IMR-90 (cell line): Measurements from ENCODE around the gene LMBR1L. TPM values are rescaled to one million over a fixed set of nuclear protein-coding genes. Genes with fewer than 3 reads are reported as not detected.
A peak's percentile ranks its signal among the peaks of the same experiment; 100 is the strongest.

Experiments
- ATAC-seq: fragments of 200-7000 bp; cut with Tn5 transposase; 2 replicates; pipeline ENCODE4 v1.9.1; 2020; ENCODE audit warnings: low read depth, mild to moderate bottlenecking, moderate library complexity
- BruUV-seq: library from RNA; stranded (reverse); fragments of 400-500 nt; replicated peaks from 2 replicates; lab custom pipeline; 2021; lab: Mats Ljungman, UMichigan
- CTCF ChIA-PET: fragments of 300-600 bp; formaldehyde crosslinking; extraction: SDS; loops from one replicate; lab custom pipeline; 2021; ENCODE audit warnings: antibody characterized with exemption; lab: Yijun Ruan, JAX
- POLR2A ChIA-PET: fragments of 300-600 bp; sonication (Branson Sonifier 250); formaldehyde crosslinking; loops from one replicate; lab custom pipeline; 2022; ENCODE audit warnings: antibody characterized with exemption; ENCODE audit not compliant: unreplicated experiment; lab: Charles Lee
- DNase-seq: peaks from one replicate; pipeline ENCODE4 v3.0.0; 2013
- H2AFZ ChIP-seq: replicated peaks from 2 replicates; pipeline ENCODE3; 2013; ENCODE audit warnings: low read length, mild to moderate bottlenecking; ENCODE audit not compliant: poor library complexity
- H2AK5ac ChIP-seq: 2 replicates; pipeline ENCODE4 v1.6.1; 2013; ENCODE audit warnings: low read depth, low read length, inconsistent platforms
- H2AK9ac ChIP-seq: replicated peaks from 2 replicates; pipeline ENCODE3; 2013; ENCODE audit warnings: mild to moderate bottlenecking, low read depth, low read length, moderate library complexity; ENCODE audit not compliant: poor library complexity
- H2BK120ac ChIP-seq: 2 replicates; pipeline ENCODE4 v1.6.1; 2013; ENCODE audit warnings: low read depth, low read length, inconsistent platforms
- H2BK15ac ChIP-seq: 3 replicates; pipeline ENCODE4 v1.6.1; 2013; ENCODE audit warnings: low read depth, low read length, inconsistent platforms
- H2BK20ac ChIP-seq: 2 replicates; pipeline ENCODE4 v1.6.1; 2013; ENCODE audit warnings: low read depth, mild to moderate bottlenecking, inconsistent platforms, low read length, moderate library complexity
- H2BK5ac ChIP-seq: 2 replicates; pipeline ENCODE4 v1.6.1; 2013; ENCODE audit warnings: mild to moderate bottlenecking, low read depth, low read length, inconsistent platforms; ENCODE audit not compliant: poor library complexity, severe bottlenecking
- H3K14ac ChIP-seq: replicated peaks from 2 replicates; pipeline ENCODE4 v1.6.1; 2013; ENCODE audit warnings: low read depth, low read length, inconsistent platforms
- H3K18ac ChIP-seq: 2 replicates; pipeline ENCODE4 v1.6.1; 2013; ENCODE audit warnings: low read depth, low read length, control low read depth
- H3K23ac ChIP-seq: 2 replicates; pipeline ENCODE4 v1.6.1; 2013; ENCODE audit warnings: low read depth, low read length, inconsistent platforms
- H3K27ac ChIP-seq: 2 replicates; pipeline ENCODE4 v1.5.1; 2013; ENCODE audit warnings: mild to moderate bottlenecking, control low read depth, low read length; ENCODE audit not compliant: insufficient read depth
- H3K27me3 ChIP-seq: 2 replicates; pipeline ENCODE4 v1.6.1; 2013; ENCODE audit warnings: low read length; ENCODE audit not compliant: control insufficient read depth, insufficient read depth
- H3K36me3 ChIP-seq: 2 replicates; pipeline ENCODE4 v1.6.1; 2013; ENCODE audit warnings: low read length, mixed read lengths; ENCODE audit not compliant: control insufficient read depth, insufficient read depth
- H3K4ac ChIP-seq: 2 replicates; pipeline ENCODE4 v1.6.1; 2013; ENCODE audit warnings: low read depth, low read length, inconsistent platforms
- H3K4me1 ChIP-seq: 2 replicates; pipeline ENCODE4 v1.6.1; 2013; ENCODE audit warnings: low read length, mixed read lengths; ENCODE audit not compliant: control insufficient read depth, insufficient read depth
- H3K4me2 ChIP-seq: 2 replicates; pipeline ENCODE4 v1.6.1; 2013; ENCODE audit warnings: low read depth, mild to moderate bottlenecking, control low read depth, low read length, moderate library complexity
- H3K4me3 ChIP-seq: 2 replicates; pipeline ENCODE4 v1.5.1; 2013; ENCODE audit warnings: low read depth, mild to moderate bottlenecking, control low read depth, low read length, moderate library complexity; ENCODE audit not compliant: insufficient read depth
- H3K56ac ChIP-seq: 2 replicates; pipeline ENCODE4 v1.6.1; 2013; ENCODE audit warnings: low read length, inconsistent platforms; ENCODE audit not compliant: insufficient read depth; ENCODE audit errors: extremely low read depth
- H3K79me1 ChIP-seq, 2 experiments: 2 replicates each; pipeline ENCODE4 v1.6.1; 2013; ENCODE audit warnings: low read length in 2 of 2, inconsistent platforms in 1 of 2, low read depth in 1 of 2
- H3K9ac ChIP-seq: 2 replicates; pipeline ENCODE4 v1.6.1; 2013; ENCODE audit warnings: low read depth, low read length, control low read depth
- H3K9me1 ChIP-seq: 2 replicates; pipeline ENCODE4 v1.6.1; 2013; ENCODE audit warnings: low read length, inconsistent platforms; ENCODE audit not compliant: insufficient read depth
- H3K9me3 ChIP-seq: 2 replicates; pipeline ENCODE4 v1.6.1; 2013; ENCODE audit warnings: low read length; ENCODE audit not compliant: control insufficient read depth, insufficient read depth
- H4K20me1 ChIP-seq: 2 replicates; pipeline ENCODE4 v1.6.1; 2013; ENCODE audit warnings: low read length, inconsistent platforms; ENCODE audit not compliant: insufficient read depth
- H4K5ac ChIP-seq: 2 replicates; pipeline ENCODE4 v1.6.1; 2013; ENCODE audit warnings: mild to moderate bottlenecking, low read depth, low read length, control low read depth
- H4K8ac ChIP-seq, 2 experiments: 2 replicates each; pipeline ENCODE4 v1.6.1; 2013; ENCODE audit warnings: low read depth in 2 of 2, low read length in 2 of 2, control low read depth in 1 of 2, inconsistent platforms in 1 of 2
- H4K91ac ChIP-seq: 2 replicates; pipeline ENCODE4 v1.6.1; 2013; ENCODE audit warnings: low read depth, low read length, inconsistent platforms; ENCODE audit not compliant: insufficient read depth
- CEBPB ChIP-seq: IDR thresholded peaks from 2 replicates; pipeline ENCODE4 v1.6.1; 2012; ENCODE audit warnings: low read depth, low read length, improper control_type of control experiment
- MAFK ChIP-seq: IDR thresholded peaks from 2 replicates; pipeline ENCODE4 v1.6.1; 2012; ENCODE audit warnings: low read depth, low read length, improper control_type of control experiment
- MAZ ChIP-seq: IDR thresholded peaks from 2 replicates; pipeline ENCODE4 v1.6.1; 2012; ENCODE audit warnings: low read depth, mild to moderate bottlenecking, low read length, improper control_type of control experiment, moderate library complexity, borderline replicate concordance
- MXI1 ChIP-seq: IDR thresholded peaks from 2 replicates; pipeline ENCODE4 v1.6.1; 2012; ENCODE audit warnings: low read depth, mild to moderate bottlenecking, low read length, moderate library complexity, borderline replicate concordance
- RAD21 ChIP-seq: IDR thresholded peaks from 2 replicates; pipeline ENCODE4 v1.6.1; 2012; ENCODE audit warnings: low read length, improper control_type of control experiment
- RCOR1 ChIP-seq: IDR thresholded peaks from 2 replicates; pipeline ENCODE4 v1.6.1; 2012; ENCODE audit warnings: mild to moderate bottlenecking, low read length, improper control_type of control experiment; ENCODE audit not compliant: insufficient replicate concordance
- RFX5 ChIP-seq: IDR thresholded peaks from 2 replicates; pipeline ENCODE4 v1.8.0; 2012; ENCODE audit warnings: low read depth, mild to moderate bottlenecking, low read length, moderate library complexity
- SMC3 ChIP-seq: fragments of 150-350 bp; IDR thresholded peaks from 2 replicates; pipeline ENCODE4 v1.6.1; 2016; ENCODE audit warnings: low read depth, mild to moderate bottlenecking, antibody characterized with exemption, low read length, moderate library complexity
- WGBS, 2 experiments: methylation state at CpG; one replicate each; pipeline versions ENCODE4 v1.1.5 to v1.1.7; 2013; ENCODE audit warnings: missing lambda C conversion rate in 2 of 2; ENCODE audit not compliant: insufficient read length in 1 of 2; ENCODE audit errors: extremely low coverage in 2 of 2; 5-methylcytosine and 5-hydroxymethylcytosine counted together
- dilution Hi-C: fragments of 300-500 bp; cut with HindIII; formaldehyde crosslinking; loops from one replicate; pipeline ENCODE4 v1.14.3; 2018; ENCODE audit warnings: low sequenced_read_pairs; ENCODE audit not compliant: unreplicated experiment
- in situ Hi-C: fragments of 300-500 bp; cut with MboI; formaldehyde crosslinking; loops from 3 replicates; pipeline ENCODE4 v1.14.3; 2019; ENCODE audit warnings: low sequenced_read_pairs, inconsistent platforms, mixed read lengths
- intact Hi-C: fragments of 100-400 bp; cut with micrococcal nuclease; formaldehyde crosslinking; loops from 2 replicates; pipeline ENCODE4 v1.10.0; 2022
- polyA plus RNA-seq, 3 experiments: library from polyadenylated mRNA; depleted of rRNA; stranded (reverse); fragments of >200 nt; gene quantifications; 2 replicates each; pipeline ENCODE4 v1.2.3, GENCODE V29; 2012; ENCODE audit warnings: low replicate concordance in 1 of 3
- total RNA-seq: library from RNA; depleted of rRNA; stranded (reverse); fragments of >200 nt; gene quantifications from 2 replicates; pipeline ENCODE4 v1.2.3, GENCODE V29; 2012
- TF ChIP-seq, protein P1 (sequence below): fragments of 150-350 bp; IDR thresholded peaks from 2 replicates; pipeline ENCODE4 v1.6.1; 2017; ENCODE audit warnings: mild to moderate bottlenecking, antibody characterized with exemption, low read length, low read depth
- TF ChIP-seq, protein P2 (sequence below): conservative IDR thresholded peaks from 2 replicates; pipeline ENCODE4 v1.5.1; 2012; ENCODE audit warnings: mild to moderate bottlenecking, low read depth, low read length, improper control_type of control experiment
- TF ChIP-seq, protein P3 (sequence below): fragments of 150-350 bp; IDR thresholded peaks from 2 replicates; pipeline ENCODE4 v1.6.1; 2016; ENCODE audit warnings: low read depth, mild to moderate bottlenecking, low read length, moderate library complexity, borderline replicate concordance

LMBR1L gene
- total and polyA plus RNA-seq, 2 of the 4 experiments (the other 2 are of a cell fraction), result 33.0 to 44.6 TPM

DNA sequence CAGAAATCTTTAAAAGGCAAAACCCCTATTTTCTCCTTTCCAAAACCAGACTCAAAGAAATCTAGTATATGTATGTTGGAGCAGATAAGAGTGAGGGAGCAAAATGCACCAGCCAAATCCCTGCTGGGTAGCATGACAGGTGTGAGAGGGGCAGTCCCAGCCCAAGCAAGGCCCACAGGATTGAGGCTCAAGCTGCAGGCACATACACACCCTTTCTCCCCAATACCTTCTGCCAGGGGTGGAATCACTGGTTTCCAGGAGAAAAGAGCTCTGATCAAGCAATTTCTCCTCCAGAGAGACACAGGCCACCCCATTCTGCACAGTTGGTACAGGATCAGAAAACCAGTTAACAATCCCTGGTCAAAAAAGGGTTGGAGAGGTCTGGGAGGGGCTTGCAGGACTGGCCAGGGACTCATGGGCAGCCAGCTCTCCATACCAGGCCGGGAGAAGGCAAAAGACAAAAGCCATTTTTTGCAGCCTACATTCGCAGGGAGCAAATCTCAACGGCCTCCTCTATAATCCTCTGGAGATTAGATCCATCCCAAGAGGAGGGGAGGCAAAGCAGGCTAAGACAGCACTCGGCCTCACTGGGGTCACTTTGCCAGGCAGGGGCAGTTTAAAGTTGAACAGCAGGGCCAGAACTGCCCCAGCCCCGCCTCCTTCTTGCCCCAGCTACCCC lies 52.1 kb downstream of the LMBR1L start:
- no peak overlapping the region; a peak in 1 of 4 replicates for H4K8ac ChIP-seq
- ATAC-seq (no peak), DNase-seq (no peak)
- ChIA-PET POLR2A (interaction anchor here (1.1 kb wide), 1 partner anchor 72 kb away, joined by 4 read pairs; the partner anchor contains the start of gene TUBA1B), CTCF (no interaction called here)
- H3K56ac ChIP-seq, result peak overlapping the region; percentile 81; the same call in 1 of the 2 replicates
- H3K9ac ChIP-seq, result peak overlapping the region; percentile 94
- peak overlapping the region; percentile 98 for H3K27ac ChIP-seq
- in situ Hi-C loops, result no loop called here
- peak overlapping the region; percentile 70 for H2AK5ac ChIP-seq
- peak overlapping the region; percentile 97 for H3K4me2 ChIP-seq
- peak overlapping the region; percentile 81 for H3K4me3 ChIP-seq
- H3K14ac ChIP-seq, result peak overlapping the region; percentile 95
- WGBS, 2 experiments, result 8% methylated on average over 2 of the region's 5 CpGs; no CpG with 5 or more reads in 1 of the 2 experiments
- peak overlapping the region; percentile 94 for H3K4ac ChIP-seq
- peak overlapping the region; percentile 98 for H2BK5ac ChIP-seq
- H3K36me3 ChIP-seq, result peaks cover 17% of the 10 kb centered on the region
- H4K5ac ChIP-seq, result no peak overlapping the region
- H2BK15ac ChIP-seq, result no peak overlapping the region
- peak overlapping the region; percentile 81 for H3K23ac ChIP-seq
- TF ChIP-seq MAFK (no peak), RAD21 (no peak), MXI1 (no peak), RFX5 (no peak), SMC3 (no peak), MAZ (no peak), CEBPB (no peak), RCOR1 (no peak)
- TF ChIP-seq, protein P1, sequence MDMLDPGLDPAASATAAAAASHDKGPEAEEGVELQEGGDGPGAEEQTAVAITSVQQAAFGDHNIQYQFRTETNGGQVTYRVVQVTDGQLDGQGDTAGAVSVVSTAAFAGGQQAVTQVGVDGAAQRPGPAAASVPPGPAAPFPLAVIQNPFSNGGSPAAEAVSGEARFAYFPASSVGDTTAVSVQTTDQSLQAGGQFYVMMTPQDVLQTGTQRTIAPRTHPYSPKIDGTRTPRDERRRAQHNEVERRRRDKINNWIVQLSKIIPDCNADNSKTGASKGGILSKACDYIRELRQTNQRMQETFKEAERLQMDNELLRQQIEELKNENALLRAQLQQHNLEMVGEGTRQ, result no peak
- TF ChIP-seq, protein P2, sequence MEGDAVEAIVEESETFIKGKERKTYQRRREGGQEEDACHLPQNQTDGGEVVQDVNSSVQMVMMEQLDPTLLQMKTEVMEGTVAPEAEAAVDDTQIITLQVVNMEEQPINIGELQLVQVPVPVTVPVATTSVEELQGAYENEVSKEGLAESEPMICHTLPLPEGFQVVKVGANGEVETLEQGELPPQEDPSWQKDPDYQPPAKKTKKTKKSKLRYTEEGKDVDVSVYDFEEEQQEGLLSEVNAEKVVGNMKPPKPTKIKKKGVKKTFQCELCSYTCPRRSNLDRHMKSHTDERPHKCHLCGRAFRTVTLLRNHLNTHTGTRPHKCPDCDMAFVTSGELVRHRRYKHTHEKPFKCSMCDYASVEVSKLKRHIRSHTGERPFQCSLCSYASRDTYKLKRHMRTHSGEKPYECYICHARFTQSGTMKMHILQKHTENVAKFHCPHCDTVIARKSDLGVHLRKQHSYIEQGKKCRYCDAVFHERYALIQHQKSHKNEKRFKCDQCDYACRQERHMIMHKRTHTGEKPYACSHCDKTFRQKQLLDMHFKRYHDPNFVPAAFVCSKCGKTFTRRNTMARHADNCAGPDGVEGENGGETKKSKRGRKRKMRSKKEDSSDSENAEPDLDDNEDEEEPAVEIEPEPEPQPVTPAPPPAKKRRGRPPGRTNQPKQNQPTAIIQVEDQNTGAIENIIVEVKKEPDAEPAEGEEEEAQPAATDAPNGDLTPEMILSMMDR, result no peak
- TF ChIP-seq, protein P3, sequence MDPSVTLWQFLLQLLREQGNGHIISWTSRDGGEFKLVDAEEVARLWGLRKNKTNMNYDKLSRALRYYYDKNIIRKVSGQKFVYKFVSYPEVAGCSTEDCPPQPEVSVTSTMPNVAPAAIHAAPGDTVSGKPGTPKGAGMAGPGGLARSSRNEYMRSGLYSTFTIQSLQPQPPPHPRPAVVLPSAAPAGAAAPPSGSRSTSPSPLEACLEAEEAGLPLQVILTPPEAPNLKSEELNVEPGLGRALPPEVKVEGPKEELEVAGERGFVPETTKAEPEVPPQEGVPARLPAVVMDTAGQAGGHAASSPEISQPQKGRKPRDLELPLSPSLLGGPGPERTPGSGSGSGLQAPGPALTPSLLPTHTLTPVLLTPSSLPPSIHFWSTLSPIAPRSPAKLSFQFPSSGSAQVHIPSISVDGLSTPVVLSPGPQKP, result no peak
- H2BK20ac ChIP-seq, result no peak overlapping the region
- H4K91ac ChIP-seq, result peak overlapping the region; percentile 77; the same call in 1 of the 2 replicates
- peak overlapping the region; percentile 98 for H2AK9ac ChIP-seq
- H3K9me1 ChIP-seq, result peaks cover 24% of the 10 kb centered on the region
- dilution Hi-C loops, result no loop called here
- H3K4me1 ChIP-seq, result peaks cover 7% of the 10 kb centered on the region
- intact Hi-C loops, result no loop called here
- H3K18ac ChIP-seq, result no peak overlapping the region; the same call in 1 of the 2 replicates
- no peaks in the 10 kb centered on the region for H3K9me3 ChIP-seq
- peaks cover 60% of the 10 kb centered on the region for H4K20me1 ChIP-seq
- peak overlapping the region; percentile 44 for H2AFZ ChIP-seq
- H3K27me3 ChIP-seq, result no peaks in the 10 kb centered on the region
- H2BK120ac ChIP-seq, result no peak overlapping the region
- BruUV-seq, result no TSS peak
- peaks cover 15 to 70% of the 10 kb centered on the region in 2 experiments; a peak in 3 of 4 replicates for H3K79me1 ChIP-seq
